NCI-H1105 treated with DMSO at 0.1 percent for 48 hours (cell line): ENCODE measurements around the gene NRGN.
A peak's percentile ranks its signal among the peaks of the same experiment; 100 is the strongest.

Experiments used
- DNase-seq: peaks from one replicate; lab custom pipeline; 2025; lab: John Stamatoyannopoulos, UW

The NRGN gene

GRCh38 chr11:124739479-124740276 lies at the start of gene NRGN:
TSS of gene NRGN (plus strand) at chr11:124739942. CDS start at chr11:124740085, 143 bp downstream.
- DNase-seq: peak; percentile 97

- DNase-seq: no peak
These were observed 46.6 kb upstream of the NRGN start for GRCh38 chr11:124693142-124693541.

- DNase-seq: no peak
These were observed 40.2 kb upstream of the NRGN start for GRCh38 chr11:124699547-124699946.

GRCh38 chr11:124700028-124700427 lies 39.7 kb upstream of the NRGN start:
- no peak for DNase-seq

- DNase-seq: no peak
These were observed 31.9 kb upstream of the NRGN start for GRCh38 chr11:124707829-124708228.

GRCh38 chr11:124712392-124712791 lies 27.4 kb upstream of the NRGN start:
- DNase-seq: no peak

GRCh38 chr11:124716591-124716990 lies 23.2 kb upstream of the NRGN start:
- no peak for DNase-seq

- no peak for DNase-seq
These were observed 22.3 kb upstream of the NRGN start for GRCh38 chr11:124717421-124717785.

GRCh38 chr11:124717786-124718651 lies 21.7 kb upstream of the NRGN start:
- DNase-seq: peak; percentile 63

- no peak for DNase-seq
These were observed 20.9 kb upstream of the NRGN start for GRCh38 chr11:124718801-124719200.

GRCh38 chr11:124719534-124719933 lies 20.2 kb upstream of the NRGN start:
- DNase-seq: no peak

GRCh38 chr11:124722176-124722575 lies 17.6 kb upstream of the NRGN start:
- DNase-seq: no peak

GRCh38 chr11:124724979-124725718 lies 14.6 kb upstream of the NRGN start:
- DNase-seq: no peak

GRCh38 chr11:124725719-124726105 lies 14.0 kb upstream of the NRGN start:
- DNase-seq: no peak

GRCh38 chr11:124727474-124727873 lies 12.3 kb upstream of the NRGN start:
- DNase-seq: no peak

GRCh38 chr11:124728134-124728533 lies 11.6 kb upstream of the NRGN start:
- no peak for DNase-seq

GRCh38 chr11:124729571-124729970 lies 10.2 kb upstream of the NRGN start:
- DNase-seq: no peak

- no peak for DNase-seq
These were observed 7.5 kb upstream of the NRGN start for GRCh38 chr11:124732230-124732629.

GRCh38 chr11:124736736-124737135 lies 3.0 kb upstream of the NRGN start:
- DNase-seq: no peak

GRCh38 chr11:124737638-124738305 lies 2.0 kb upstream of the NRGN start:
- no peak for DNase-seq

- no peak for DNase-seq
These were observed 846 bp upstream of the NRGN start for GRCh38 chr11:124738713-124739478.
